Measurements from ENCODE around the gene TMEM45A.

GRCh38 chr3:100554373-100554676, 61.9 kb downstream of the TMEM45A start:
- TF ChIP-seq, protein P1, sequence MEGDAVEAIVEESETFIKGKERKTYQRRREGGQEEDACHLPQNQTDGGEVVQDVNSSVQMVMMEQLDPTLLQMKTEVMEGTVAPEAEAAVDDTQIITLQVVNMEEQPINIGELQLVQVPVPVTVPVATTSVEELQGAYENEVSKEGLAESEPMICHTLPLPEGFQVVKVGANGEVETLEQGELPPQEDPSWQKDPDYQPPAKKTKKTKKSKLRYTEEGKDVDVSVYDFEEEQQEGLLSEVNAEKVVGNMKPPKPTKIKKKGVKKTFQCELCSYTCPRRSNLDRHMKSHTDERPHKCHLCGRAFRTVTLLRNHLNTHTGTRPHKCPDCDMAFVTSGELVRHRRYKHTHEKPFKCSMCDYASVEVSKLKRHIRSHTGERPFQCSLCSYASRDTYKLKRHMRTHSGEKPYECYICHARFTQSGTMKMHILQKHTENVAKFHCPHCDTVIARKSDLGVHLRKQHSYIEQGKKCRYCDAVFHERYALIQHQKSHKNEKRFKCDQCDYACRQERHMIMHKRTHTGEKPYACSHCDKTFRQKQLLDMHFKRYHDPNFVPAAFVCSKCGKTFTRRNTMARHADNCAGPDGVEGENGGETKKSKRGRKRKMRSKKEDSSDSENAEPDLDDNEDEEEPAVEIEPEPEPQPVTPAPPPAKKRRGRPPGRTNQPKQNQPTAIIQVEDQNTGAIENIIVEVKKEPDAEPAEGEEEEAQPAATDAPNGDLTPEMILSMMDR (IDR thresholded peaks at IDR 0.05): no peak
- no peak for TF ChIP-seq POLR2A (IDR thresholded peaks at IDR 0.05)
